Measurements from ENCODE around the gene P2RX4.

P2RX4 gene

GRCh38 chr12:121181181-121181580 lies 28.7 kb upstream of the P2RX4 start:
- POLR2A ChIA-PET = no interaction called here
- CTCF ChIA-PET = interaction anchor here (2.1 kb wide), 1 partner anchor 8 kb away, joined by 7 read pairs; no protein-coding TSS in a partner anchor
- no peak for DNase-seq (ENCODE audit: extremely low spot score)
- no peak for TF ChIP-seq CTCF (IDR thresholded peaks at IDR 0.05; ENCODE audit: control extremely low read depth, extremely low read depth, low read depth, missing control alignments)

GRCh38 chr12:121182222-121182893 lies 27.6 kb upstream of the P2RX4 start:
- POLR2A ChIA-PET = no interaction called here
- no peak for TF ChIP-seq CTCF (IDR thresholded peaks at IDR 0.05; ENCODE audit: control extremely low read depth, extremely low read depth, low read depth, missing control alignments)
- DNase-seq (ENCODE audit: extremely low spot score) = no peak
- CTCF ChIA-PET = interaction anchor here (0.7 to 2.1 kb wide), 2 partner anchors 9 to 10 kb away, joined by 3 to 7 read pairs; no protein-coding TSS in a partner anchor

GRCh38 chr12:121184425-121184824 lies 25.5 kb upstream of the P2RX4 start:
- DNase-seq (ENCODE audit: extremely low spot score) = no peak
- CTCF ChIA-PET = interaction anchor here (1.0 to 1.5 kb wide), 4 partner anchors 11 to 538 kb away, joined by 3 read pairs; no protein-coding TSS in a partner anchor
- no peak for TF ChIP-seq CTCF (IDR thresholded peaks at IDR 0.05; ENCODE audit: control extremely low read depth, extremely low read depth, low read depth, missing control alignments)
- POLR2A ChIA-PET = no interaction called here

GRCh38 chr12:121184984-121185889 lies 24.7 kb upstream of the P2RX4 start:
- no peak for TF ChIP-seq CTCF (IDR thresholded peaks at IDR 0.05; ENCODE audit: control extremely low read depth, extremely low read depth, low read depth, missing control alignments)
- DNase-seq (ENCODE audit: extremely low spot score) = no peak
- POLR2A ChIA-PET = no interaction called here
- CTCF ChIA-PET = interaction anchor here (1.0 to 1.5 kb wide), 4 partner anchors 10 to 539 kb away, joined by 3 read pairs; no protein-coding TSS in a partner anchor

GRCh38 chr12:121186826-121187225 lies 23.1 kb upstream of the P2RX4 start:
- no peak for DNase-seq (ENCODE audit: extremely low spot score)
- ChIA-PET CTCF (interaction anchor here (0.8 to 1.2 kb wide), 3 partner anchors 9 to 19 kb away, joined by 3 read pairs; no protein-coding TSS in a partner anchor), POLR2A (no interaction called here)
- TF ChIP-seq CTCF (IDR thresholded peaks at IDR 0.05; ENCODE audit: control extremely low read depth, extremely low read depth, low read depth, missing control alignments) = no peak

GRCh38 chr12:121187501-121187900 lies 22.4 kb upstream of the P2RX4 start:
- CTCF ChIA-PET = no interaction called here
- POLR2A ChIA-PET = no interaction called here
- no peak for TF ChIP-seq CTCF (IDR thresholded peaks at IDR 0.05; ENCODE audit: control extremely low read depth, extremely low read depth, low read depth, missing control alignments)
- DNase-seq (ENCODE audit: extremely low spot score) = no peak

Data from GM10248 (cell line).